ENCODE data around the gene PRELID3B.

Gene PRELID3B

GRCh38 chr20:59007665-59008511, 34.7 kb downstream of the PRELID3B start:
- no peak for DNase-seq

- no peak for DNase-seq
Measured at GRCh38 chr20:59006864-59007664, 35.5 kb downstream of the PRELID3B start, which contains the start of gene CTSZ. Gene CTSZ, minus strand, starts transcription at chr20:59007254. Its CDS starts 126 bp downstream, at chr20:59007128.

GRCh38 chr20:59006167-59006863, 36.3 kb downstream of the PRELID3B start:
- no peak for DNase-seq

- no peak for DNase-seq
Measured at GRCh38 chr20:59005523-59006166, 36.9 kb downstream of the PRELID3B start.

GRCh38 chr20:59004763-59005522, 37.6 kb downstream of the PRELID3B start:
- DNase-seq, result no peak

- no peak for DNase-seq
Measured at GRCh38 chr20:59004493-59004762, 38.2 kb downstream of the PRELID3B start.

GRCh38 chr20:59003836-59004492, 38.6 kb downstream of the PRELID3B start:
- no peak for DNase-seq

GRCh38 chr20:59002874-59003399, 39.6 kb downstream of the PRELID3B start:
- no peak for DNase-seq

GRCh38 chr20:59002388-59002787, 40.2 kb downstream of the PRELID3B start:
- DNase-seq, result no peak

- no peak for DNase-seq
Measured at GRCh38 chr20:59001449-59002171, 41.0 kb downstream of the PRELID3B start.

- DNase-seq, result no peak
Measured at GRCh38 chr20:59001068-59001448, 41.5 kb downstream of the PRELID3B start.

- DNase-seq, result no peak
Measured at GRCh38 chr20:59000326-59000725, 42.3 kb downstream of the PRELID3B start.

- DNase-seq, result no peak
Measured at GRCh38 chr20:58998656-58999055, 43.9 kb downstream of the PRELID3B start.

- DNase-seq, result no peak
Measured at GRCh38 chr20:58997141-58997770, 45.3 kb downstream of the PRELID3B start.

GRCh38 chr20:58996226-58996611, 46.4 kb downstream of the PRELID3B start:
- no peak for DNase-seq

GRCh38 chr20:58995461-58996225, 46.9 kb downstream of the PRELID3B start:
- no peak for DNase-seq

- DNase-seq, result no peak
Measured at GRCh38 chr20:58994390-58995159, 48.0 kb downstream of the PRELID3B start.

Measured in amniotic stem cell (primary cell).